Retina (tissue), 1 donor: ENCODE results near the gene BDH1.

Experiments used
- DNase-seq: peaks from one replicate; pipeline ENCODE4 v3.0.0-alpha.2; 2016

BDH1 gene

DNA sequence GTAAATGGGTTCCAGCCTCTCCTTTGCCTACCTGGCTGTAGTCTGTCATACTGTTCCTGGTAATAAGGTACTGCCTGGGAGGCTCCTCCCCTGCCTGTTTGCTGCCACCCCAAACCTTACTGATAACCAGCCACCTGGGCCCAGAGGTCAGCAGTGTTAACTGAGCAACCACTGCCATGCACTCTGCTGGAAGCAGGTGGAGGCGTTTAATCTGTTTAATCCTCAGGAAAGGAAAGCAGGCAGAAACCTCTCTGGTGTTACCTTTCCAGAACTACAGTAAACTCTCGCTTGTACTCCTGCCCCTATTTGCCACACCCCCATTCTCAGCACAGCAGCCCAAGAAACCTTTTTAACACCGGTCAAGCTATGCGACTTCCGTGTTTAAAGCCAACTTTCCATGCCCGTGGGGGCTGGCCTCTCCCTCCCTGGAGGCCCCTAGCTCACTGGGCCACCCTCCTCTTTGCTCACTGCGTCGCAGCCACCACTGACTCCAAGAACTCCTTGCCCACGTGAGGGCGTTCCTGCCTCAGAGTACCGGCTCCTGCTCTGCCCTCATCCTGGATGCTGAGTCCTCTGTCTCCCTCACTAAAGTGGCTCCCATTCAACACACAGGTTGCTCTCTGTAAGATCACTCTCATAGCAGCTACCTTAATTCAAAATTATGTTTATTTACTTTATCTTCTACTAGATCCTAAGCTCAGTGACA is 8.3 kb downstream of the BDH1 start:
- no peak for DNase-seq

DNA sequence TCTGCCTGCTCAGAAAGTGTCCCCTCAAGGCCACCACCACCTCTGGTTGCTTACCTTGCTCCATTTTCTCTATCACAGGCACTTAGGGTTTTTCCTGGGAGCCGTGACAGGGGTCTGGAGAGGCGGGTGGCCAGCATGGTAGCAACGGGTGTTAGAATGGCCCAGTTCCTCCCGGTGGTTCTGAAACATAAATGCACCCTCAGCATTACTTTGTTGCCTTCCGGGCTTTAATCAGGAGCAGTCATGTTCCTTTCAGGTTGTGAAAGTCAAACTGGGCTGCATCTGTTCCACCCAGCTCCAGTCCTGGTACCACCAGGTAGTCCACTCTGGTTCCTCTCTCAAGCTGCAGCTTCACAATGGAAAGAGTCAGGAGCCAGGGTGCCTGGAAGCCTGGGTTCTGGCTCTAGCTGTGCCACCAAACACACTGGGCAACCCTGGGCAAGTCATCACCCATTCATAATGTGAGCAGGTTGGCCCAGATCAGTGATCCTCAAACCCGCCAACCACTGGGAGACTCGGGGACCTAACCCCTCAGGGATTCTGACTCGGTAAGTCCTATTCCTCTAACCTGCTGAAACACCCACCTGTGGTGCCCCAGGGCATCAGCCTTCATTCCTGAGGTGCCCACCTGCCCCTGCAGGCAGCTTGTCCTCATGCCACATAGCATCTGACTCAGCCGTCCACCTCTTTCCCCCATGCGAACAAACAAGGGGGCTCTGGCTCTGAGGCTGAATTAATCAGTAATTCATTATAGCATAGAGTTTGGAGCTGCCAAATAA is 9.3 kb downstream of the BDH1 start:
- no peak for DNase-seq

DNA sequence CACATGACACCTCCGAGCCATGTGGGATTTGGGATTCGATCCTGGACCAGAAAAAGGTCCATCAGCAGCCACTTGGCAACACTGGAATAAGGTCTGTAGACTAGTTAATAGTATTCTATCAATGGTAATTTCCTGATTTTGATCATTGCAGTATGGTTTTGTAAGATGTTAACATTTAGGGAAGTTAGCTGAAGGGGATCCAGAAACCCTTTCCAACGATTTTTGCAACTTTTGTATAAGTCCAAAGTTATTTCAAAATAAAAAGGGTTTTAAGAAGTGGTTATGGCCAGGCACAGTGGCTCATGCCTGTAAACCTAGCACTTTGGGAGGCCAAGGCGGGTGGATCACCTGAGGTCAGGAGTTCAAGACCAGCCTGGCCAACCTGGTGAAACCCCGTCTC is 10.2 kb downstream of the BDH1 start:
- DNase-seq, result no peak

DNA sequence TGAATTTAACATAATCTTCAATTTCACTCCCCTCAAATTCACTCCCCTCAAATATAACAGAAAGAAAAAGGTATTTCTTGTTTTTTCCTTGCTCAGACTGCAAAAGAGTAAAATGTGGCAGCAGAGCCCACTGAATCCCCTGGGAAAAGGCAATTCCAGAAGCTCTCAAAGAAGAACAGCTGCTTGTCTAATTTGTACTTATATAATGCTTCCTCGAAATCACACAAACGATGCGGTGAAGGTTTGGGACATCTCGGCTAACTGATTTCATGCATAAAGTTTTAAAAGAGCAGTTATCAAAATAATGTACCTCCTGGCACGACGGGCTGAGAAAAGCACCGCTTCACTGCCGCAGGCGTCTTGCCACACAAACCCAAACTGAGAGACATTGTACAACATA is 10.7 kb downstream of the BDH1 start:
- DNase-seq, result no peak

DNA sequence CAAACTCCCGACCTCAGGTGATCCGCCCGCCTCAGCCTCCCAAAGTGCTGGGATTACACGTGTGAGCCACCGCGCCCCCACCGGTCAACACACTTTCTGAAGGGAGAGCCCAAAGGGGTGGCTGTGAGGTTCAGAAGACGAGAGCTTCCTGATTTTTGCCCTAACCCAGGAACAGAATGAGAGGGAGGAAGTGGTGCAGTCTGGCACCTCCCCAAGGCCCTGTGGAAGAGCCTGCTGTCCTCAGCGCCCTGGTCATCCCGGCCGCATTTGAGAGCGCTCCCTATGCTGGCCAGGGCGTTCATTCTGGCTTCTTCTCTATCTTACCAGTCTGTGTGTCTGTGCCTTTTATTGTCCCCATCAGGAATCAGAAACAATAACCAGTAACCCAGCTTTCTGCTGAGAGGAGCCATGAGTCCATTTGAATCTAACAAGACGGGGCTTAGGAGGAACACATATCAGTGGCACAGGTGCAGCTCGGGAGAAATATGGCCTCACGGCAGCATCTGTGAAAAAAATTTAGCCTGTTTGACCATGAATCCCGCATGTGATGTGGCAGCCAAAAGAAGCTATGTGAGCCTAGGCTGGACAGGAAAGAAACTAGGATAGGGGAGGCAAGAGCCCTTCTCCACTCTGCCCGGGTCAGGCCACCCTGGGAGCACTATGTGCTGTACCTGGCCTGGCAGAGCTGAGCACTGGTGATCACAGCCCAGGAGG is 12.9 kb downstream of the BDH1 start:
- DNase-seq, result no peak

DNA sequence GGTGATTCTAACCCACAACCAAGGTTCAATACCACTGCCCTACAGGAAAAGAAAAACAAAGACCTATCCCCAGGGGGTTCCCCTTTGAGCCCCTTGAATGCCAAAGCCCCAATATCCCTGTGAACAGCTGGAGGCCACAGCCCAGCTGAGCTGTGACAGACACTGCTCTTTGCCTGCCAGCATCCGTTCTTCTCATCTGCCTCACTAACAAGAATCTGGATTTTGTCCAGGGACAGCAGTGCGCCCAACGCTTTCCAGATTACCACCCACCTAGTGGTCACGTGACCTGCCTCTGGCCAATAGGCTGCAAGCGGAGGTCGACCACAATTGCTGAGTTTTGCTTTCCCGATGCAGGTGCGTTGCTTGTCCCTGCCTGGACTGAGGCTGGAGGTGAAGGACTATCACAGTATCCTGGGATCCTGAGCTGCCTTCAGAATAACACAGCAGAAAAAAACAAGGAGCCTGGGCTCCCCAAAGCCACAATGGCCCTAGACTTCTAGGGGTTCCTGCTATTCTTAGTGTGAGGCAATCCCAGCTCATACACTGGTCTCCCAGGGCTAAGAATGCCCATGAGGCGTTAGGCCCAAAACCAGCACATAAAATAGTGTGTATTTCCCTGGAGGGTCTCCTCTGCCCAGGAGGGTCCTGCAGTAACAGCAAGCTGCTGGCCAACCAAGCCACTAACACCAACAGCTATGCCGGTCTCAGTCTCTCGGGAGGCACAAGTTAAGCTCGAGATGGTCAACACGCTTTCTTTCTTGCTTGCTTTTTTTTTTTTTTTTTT is 13.8 kb downstream of the BDH1 start:
- peak; percentile 44 for DNase-seq

DNA sequence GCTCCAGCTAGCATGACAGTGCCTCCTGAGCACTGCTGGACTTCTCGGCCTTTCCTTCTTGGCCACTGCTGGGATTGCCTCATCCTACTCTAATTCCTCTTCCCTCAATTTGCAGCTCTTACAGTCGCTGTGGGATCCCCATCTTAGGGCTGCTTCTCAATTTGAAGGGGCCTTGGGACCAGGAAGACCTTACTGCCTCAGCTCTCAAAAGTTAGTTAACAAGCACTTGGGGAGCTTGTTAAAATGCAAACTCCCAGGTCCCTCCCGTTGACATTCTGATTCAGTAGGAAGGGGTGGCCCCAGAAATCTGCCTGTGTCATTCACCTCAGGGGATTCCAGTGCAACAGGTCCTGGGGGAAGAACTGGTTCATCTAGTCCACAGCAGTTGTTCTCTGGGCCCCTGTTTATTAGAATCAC is 14.8 kb downstream of the BDH1 start:
- no peak for DNase-seq

DNA sequence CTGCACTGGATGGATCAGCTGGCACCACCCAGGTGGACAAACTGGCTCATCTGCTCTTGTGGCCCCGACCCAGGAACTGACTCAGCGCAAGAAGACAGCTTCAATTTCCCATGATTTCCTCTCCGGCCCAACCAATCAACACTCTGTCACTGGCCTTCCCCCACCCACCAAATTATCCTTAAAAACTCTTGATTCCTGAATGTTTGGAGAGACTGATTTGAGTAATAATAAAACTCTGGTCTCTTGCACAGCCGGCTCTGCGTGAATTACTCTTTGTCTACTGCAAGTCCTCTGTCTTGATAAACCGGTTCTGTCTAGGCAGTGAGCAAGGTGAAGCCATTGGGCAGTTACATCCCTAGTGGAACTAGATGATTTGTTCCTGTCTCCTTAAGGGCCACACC is 16.1 kb downstream of the BDH1 start:
- no peak for DNase-seq

DNA sequence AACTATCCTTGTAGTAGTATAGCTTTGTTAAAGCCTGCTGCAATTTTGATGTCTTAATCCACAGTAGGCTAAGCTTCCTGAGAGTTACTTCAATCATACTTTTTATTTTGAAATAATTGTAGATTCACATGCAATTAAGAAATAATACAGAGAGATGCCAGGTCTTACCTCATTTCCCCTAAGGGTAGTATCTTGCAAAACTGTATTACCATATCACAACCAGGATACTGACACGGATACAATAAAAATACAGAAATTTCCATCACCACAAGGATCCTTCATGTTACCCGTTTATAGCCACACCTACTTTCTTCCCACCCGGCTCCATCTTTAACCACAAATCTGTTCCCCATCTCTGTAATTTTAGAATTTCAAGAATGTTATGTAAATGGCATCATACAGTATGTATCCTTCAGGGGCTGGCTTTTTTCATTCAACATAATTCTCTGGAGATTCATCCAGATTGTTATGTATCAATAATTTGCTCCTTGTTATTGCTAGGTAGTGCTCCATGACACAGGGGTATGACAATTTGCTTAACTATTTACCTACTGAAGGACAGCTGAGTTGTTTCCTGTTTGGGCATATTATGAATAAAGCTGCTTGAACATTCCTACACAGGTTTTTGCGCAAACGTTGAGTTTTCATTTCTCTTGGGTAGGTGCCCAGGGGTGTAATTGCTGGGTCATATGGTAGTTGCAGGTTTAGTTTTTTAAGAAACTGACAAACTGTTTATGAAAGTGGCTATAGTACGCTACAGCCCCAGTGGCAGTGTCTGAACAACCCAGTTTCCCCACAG is 21.6 kb downstream of the BDH1 start:
- DNase-seq, result no peak

DNA sequence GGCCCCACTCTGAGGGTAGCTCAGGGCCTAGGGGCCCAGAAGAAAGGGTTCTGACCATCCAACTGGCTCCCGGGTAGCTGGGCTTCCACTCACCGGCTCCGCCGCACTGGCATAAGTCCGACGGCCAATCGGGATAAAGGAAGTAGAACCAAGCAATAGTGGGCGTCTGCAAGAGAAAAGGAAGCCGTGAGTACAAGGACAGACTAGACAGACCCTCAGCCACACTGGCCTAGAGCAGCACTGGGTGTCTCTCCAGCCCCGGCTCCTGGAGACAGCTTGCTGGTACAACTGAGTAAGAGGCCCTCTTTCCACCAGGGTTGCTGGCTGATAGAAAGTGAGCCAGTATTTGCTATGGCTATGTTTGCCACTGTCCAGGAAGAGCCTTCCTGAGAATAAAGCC is 22.4 kb downstream of the BDH1 start:
- DNase-seq, result no peak

DNA sequence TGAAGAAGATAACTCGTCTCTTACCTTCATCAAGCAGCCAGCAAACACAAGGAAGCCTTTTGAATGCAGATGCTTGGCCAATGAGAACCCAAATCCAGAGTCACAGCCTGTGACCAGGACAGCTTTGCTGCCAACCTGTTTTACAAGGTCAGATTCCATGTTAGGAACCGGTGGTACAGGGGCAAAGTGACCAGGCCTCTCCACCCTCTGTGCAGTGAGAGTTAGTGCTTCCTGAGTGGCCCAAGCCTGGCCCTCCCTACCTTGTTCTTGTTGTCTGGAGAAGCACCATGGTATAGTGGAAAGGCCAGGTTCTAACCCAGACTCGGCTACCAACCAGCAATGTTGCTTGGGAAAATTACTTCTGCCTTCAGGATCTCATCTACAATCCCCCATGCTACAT is 23.4 kb downstream of the BDH1 start:
- no peak for DNase-seq

DNA sequence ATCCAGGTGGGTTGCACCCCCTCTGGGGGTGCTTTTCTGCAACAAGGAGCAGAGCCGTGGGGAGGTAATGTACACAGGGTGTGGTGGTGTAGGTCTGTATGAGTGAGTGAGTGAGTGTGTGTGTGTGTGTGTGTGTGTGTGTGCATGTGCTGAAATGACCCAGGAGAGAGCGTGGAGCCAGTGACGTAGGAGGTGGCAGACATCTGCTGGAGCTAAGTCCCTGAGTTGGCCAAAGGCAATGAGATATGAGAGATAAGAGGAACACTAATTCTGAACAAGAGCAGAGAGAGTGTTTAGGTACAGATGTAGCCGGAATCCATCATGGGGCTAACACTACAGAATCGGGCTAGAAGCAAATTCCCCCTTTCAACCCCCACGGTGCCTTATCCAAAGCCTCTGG is 27.6 kb downstream of the BDH1 start:
- no peak for DNase-seq

DNA sequence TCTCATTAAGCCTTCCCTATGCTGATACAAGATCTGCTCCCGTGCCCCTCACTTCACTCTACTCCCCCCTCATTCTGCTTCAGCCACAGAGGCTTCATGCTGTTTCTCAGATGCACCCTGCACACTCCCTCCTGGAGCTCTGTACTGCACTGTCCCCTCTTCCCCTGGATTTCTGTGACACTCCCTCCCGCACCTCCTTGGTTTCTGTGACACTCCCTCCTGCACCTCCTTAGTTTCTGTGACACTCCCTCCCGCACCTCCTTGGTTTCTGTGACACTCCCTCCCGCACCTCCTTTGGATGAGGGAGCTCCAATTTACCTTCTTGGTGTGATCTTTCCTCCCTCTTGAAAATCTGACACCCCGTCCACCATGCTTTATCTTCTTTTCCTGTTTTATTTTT is 28.2 kb downstream of the BDH1 start:
- DNase-seq, result no peak

DNA sequence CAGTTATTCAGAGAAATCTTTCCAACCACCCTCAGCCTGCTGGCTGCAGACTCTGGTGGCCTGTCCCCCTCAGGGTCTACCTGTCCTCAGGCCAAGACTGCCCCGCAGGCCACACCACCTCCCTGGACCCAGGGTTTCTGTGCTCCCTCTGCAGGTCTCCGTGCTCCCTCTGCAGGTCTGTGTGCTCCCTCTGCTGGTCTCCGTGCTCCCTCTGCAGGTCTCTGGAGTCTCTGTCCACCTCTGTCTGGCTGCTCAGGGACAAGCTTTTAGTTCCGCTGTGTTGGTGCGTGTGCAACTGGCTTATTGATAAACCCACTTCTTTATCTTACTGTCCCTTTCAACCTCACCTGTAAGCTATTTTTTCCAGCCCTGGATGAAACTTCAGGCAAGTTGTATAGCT is 30.1 kb downstream of the BDH1 start:
- DNase-seq, result no peak

DNA sequence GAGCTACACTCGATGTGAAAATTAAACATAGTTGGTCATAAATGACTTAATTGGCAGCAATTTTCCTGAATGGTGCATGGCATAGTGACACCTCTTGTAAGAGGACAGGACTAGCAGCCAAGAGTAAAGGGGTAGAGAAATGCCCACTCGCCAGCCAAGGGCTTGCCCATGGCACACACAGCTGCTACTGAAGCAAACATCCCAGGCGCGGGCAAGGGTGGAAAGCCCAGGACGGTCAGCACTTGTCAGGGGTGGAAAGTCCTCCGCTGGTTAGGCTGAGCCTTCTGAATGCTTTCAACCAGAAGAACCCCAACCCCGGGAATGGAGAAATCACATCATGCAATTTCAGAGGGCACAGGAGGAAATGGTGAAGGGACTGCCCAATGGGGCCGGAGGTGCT is 31.6 kb downstream of the BDH1 start:
- no peak for DNase-seq

DNA sequence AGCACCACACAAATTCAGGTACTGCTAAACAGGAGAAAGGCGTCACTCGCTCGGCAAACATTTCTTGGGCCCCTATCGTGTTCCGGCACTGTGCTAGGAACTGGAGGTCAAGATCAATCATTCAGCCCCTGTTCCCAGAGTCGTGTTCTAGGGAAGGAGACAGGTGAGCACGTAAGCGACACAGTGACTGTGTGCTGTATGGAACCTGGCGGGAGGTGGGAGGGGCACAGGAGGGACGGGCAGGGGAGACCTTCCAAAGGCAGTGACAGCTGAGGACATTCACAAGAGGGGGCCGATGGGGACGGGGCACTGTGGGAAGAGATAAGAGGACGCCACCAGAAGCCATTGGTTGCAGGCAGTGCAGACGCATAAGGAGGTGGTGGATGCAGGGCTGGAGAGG is 32.2 kb downstream of the BDH1 start:
- DNase-seq, result no peak

DNA sequence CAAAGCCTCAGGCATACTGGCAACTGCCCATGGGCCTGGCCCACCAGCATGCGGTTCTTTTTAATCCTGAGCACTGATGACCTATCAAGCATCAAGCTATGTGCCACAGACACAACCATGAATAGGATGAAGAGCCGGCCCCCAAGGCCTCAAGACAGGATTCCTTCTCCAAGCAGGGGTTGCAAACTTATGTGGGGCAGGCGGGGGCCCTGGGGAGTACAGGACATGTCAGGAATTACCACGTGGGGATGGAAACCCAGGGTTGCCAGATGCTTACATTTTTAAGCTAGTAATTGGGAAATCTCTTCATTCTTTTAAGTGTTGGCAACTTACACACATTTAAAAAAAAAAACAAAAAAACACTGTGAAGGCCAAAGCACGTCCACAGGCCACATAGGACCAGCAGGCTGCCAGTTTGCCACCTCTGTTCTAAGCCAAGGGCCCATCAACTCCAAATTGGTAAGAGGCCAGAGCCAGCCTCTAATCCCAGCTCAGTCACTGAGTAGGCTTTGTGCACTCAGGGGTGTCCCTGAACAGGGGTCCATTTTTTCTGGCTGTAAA is 32.8 kb downstream of the BDH1 start:
- DNase-seq, result no peak

DNA sequence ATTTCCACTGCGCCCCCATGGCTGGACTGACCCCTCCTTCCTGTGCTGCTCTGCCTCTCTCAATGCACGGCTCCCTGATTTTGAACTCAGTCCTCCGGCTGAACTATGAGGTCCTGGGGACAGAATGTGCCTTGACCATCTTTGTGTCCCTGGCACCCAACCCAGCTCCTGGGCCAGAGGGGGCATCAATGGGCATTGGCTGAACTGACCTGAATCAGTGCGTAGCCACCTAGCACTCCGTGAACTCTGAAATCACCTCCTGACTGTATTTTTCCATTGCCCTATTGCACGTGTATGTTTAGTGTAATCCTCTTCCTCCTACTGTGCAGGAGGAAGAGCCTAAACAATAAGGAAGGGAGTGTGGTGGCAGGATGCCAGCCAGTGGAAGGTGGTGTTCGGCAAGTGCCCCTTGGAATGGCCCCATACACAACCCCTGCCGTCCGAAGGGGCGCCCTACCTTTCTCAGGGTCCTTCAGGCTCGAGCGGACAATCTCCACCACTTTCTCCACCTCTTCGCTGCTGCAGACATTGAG is 33.5 kb downstream of the BDH1 start:
- no peak for DNase-seq

DNA sequence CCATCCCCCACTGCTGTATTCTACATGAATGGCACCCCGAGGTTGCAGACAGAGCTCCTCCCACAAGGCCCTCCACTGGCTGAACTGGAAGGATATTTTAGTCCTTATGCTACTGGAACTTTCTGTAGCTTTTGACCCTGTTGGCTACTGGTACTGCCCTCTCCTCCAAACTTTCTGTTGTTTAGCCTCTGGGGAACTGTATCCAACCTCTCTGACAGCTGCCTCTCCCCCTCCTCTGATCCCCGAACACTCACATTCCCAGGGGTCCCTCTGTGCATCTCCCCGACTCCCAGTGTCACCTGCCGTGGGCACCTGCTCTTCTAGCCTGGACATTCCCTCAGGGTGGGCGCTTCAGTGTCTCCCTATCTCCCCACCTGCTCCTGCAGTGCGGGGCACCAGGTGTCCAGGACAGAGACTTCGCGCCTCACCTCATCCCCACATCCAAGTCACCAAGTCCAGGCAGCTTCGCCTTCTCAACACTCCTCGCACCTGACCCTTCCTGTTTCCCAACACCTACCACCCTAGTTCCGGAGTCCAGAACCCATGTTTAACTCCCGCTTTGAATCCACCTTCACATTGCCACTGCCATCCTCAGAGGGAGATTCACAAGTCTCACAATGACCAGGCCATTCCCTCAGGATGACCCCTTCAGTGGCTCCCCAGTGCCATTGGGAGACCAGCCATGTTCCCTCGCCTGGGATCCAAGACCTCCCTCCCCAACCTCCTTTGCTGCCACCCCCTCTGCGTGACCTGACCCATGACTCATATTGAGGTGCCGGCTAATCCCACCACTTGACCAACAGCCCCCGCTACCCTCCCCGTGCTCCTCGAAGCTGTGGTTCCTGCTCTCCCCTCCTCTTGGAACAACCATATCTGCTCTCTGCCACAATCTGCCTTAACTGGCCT is 34.2 kb downstream of the BDH1 start:
- no peak for DNase-seq
